ENCODE data around the gene ZNF511. TPM values are rescaled to one million over a fixed set of nuclear protein-coding genes. Genes with fewer than 3 reads are reported as not detected.

The ZNF511 gene
- total RNA-seq, 1 donor from 2014 or later = 51.9 TPM

DNA sequence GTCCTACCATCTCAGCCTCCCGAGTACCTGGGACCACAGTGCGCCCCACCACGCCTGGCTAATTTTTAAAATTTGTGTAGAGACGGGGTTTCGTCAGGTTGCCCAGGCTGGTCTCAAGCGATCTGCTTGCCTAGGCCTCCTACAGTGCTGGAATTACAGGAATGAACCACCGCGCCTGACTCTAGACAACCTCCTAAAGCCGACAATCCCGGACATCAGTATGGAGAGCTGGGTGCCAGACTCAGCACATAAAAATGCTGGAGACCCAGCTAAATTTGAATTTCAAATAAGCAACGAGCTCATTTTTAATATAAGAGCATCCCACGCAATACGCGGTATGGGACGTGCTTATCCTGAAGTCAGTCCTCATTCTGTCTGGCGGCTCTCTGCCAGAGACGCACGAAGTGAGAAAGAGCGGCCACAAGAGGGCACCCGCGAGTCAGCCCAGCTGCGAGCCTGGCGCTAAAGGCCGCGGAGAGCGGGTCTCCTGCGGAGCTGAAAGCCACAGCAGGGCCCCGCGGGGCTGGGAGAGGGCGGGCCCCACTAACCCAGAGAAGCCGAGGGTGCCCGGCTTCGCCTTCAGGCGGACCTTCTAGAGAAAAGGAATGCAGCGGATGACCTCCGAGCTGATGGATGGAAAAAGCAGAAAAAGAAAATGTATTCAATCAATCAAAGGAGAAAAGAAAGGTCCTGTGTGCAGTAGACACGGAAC lies 20.9 kb downstream of the ZNF511 start:
- Mint-ChIP-seq H3K36me3 (no peaks in the 10 kb centered on the region), H3K27me3 (peaks cover 66% of the 10 kb centered on the region), H3K4me3 (peak overlapping the region; percentile 65), H3K27ac (peak overlapping the region; percentile 18), H3K4me1 (ENCODE audit: unreplicated experiment) (peaks cover 10% of the 10 kb centered on the region), H3K9me3 (peaks cover 5% of the 10 kb centered on the region)
- TF ChIP-seq, protein P1, sequence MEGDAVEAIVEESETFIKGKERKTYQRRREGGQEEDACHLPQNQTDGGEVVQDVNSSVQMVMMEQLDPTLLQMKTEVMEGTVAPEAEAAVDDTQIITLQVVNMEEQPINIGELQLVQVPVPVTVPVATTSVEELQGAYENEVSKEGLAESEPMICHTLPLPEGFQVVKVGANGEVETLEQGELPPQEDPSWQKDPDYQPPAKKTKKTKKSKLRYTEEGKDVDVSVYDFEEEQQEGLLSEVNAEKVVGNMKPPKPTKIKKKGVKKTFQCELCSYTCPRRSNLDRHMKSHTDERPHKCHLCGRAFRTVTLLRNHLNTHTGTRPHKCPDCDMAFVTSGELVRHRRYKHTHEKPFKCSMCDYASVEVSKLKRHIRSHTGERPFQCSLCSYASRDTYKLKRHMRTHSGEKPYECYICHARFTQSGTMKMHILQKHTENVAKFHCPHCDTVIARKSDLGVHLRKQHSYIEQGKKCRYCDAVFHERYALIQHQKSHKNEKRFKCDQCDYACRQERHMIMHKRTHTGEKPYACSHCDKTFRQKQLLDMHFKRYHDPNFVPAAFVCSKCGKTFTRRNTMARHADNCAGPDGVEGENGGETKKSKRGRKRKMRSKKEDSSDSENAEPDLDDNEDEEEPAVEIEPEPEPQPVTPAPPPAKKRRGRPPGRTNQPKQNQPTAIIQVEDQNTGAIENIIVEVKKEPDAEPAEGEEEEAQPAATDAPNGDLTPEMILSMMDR (conservative IDR thresholded peaks at IDR 0.05) = peak; percentile 99
- peak; percentile 92 for DNase-seq (ENCODE audit: extremely low spot score, unreplicated experiment)

DNA sequence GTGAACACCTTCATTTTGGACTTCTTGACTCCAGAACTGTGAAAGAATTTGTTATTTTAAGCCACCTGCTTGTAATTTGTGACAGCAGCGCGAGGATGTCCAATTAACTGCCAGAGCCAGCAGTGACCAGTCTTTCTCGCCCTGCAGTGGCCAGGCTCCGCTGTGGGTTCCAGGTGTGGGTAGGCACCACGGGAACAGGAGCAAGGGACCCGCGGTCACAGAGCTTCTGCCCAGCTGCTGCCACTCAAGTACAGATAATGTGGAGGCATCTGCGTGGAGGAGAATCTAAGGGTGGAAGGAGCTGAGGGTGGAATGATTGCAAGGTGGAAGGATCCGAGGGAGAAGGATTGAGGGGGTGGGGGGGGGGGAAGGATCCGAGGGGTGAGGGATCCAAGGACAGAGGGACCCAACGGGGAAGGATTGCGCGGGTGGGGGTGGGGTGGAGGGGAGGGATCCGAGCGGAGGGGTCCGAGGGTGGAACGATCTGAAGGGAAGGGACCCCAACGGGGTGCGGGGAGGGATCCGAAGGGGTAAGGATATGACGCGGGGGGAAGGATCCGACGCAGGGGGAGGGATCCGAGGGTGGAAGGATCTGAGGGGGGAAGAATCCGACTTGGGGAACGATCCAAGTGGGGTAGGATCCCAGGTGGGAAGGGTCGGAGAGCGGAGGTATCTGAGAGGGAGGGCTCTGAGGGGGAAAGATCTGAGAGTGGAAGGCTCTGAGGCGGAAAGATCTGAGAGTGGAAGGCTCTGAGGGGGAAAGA lies 24.4 kb downstream of the ZNF511 start:
- H3K9me3 Mint-ChIP-seq = peaks cover 5% of the 10 kb centered on the region
- H3K4me3 Mint-ChIP-seq = no peak overlapping the region
- H3K4me1 Mint-ChIP-seq (ENCODE audit: unreplicated experiment) = peaks cover 6% of the 10 kb centered on the region

DNA sequence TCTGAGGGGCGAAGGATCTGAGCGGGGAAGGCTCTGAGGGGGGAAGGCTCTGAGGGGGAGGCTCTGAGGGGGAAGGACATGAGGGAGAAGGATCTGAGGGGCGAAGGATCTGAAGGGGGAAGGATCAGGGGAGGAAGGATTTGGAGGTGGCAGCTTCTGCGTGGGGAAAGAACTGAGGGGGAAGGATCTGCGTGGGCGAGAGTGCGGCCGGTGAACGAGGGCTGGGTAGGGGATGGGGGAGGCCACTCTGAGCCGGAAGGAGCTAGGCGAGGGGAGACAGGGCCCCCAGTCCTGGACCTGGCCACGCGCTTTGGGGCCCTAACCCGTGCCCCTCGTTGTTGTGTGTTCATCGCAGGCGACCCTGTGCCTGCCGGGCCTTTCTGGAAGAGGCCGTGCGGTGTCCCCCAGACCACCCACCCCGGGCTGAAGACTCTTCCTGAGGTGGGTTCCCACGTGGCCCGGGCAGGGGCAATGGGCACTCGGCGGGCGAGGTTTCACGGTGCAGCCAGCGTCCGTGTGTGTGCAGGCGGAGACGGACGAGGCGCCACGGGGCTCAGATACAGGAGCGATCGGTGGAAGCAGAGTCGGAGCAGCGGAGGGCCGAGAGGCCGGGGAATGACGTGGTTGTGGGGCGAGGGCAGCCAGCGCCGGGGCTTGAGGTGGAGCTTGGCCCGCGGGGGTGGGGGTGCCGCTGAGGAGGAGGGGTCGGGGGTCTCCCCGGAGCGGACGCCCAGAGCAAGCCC lies 26.0 kb downstream of the ZNF511 start:
- Mint-ChIP-seq H3K27ac (no peak overlapping the region), H3K27me3 (peaks cover 47% of the 10 kb centered on the region), H3K4me1 (ENCODE audit: unreplicated experiment) (peaks cover under 1% of the 10 kb centered on the region), H3K36me3 (no peaks in the 10 kb centered on the region), H3K4me3 (peak overlapping the region; percentile 80), H3K9me3 (peaks cover 5% of the 10 kb centered on the region)
- peak; percentile 73 for DNase-seq (ENCODE audit: extremely low spot score, unreplicated experiment)
- TF ChIP-seq, protein P1 (conservative IDR thresholded peaks at IDR 0.05) = no peak

More for the DNA sequence above, 24.4 kb downstream of the ZNF511 start:
- no peak overlapping the region for H3K27ac Mint-ChIP-seq
- TF ChIP-seq, protein P1 (conservative IDR thresholded peaks at IDR 0.05) = no peak
- DNase-seq (ENCODE audit: extremely low spot score, unreplicated experiment) = no peak
- no peaks in the 10 kb centered on the region for H3K36me3 Mint-ChIP-seq
- peaks cover 53% of the 10 kb centered on the region for H3K27me3 Mint-ChIP-seq

DNA sequence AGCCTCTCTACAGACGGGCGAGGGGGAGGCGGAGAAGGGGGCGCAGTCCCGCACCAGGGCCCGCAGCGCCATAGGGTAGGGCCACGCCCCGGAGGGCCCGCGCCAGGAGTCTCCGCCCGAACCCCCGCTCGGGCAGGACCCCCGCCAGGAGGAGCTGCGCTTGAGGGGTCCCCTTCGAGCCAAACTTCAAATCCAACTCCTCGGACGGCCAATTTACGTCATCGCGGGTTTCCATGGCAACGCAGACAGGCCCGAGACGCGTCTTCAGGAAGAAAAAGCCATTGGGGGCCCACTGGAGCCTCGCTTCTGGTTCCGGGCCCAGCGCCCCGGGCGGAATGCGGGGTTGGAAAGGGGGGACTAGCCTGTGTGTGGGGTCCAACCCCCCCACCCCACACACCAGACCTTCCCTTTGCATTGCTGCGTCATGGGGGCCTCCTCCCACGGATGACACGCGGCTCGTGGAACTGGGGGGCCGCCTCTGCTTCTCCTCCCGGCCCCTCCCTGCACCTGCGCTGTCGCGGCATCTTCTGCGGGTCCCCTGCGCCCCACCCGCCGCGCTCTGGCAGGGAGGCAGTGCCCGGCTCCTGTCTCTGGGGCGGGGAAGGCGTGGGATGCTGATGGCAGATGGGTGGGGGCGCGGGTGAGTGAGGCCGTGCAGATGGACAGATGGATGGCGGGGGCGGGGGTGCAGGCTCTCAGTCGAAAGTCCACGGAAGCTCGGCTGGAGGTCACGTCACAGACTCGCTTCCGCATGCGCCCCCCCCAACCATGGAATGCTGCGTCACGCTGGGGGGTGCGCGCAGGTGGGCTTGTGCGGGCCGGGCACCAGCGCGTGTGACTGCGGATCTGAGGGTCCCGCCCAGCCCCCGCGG lies 26.8 kb downstream of the ZNF511 start:
- Mint-ChIP-seq H3K27ac (no peak overlapping the region), H3K4me3 (peak overlapping the region; percentile 22), H3K27me3 (peaks cover 42% of the 10 kb centered on the region), H3K36me3 (no peaks in the 10 kb centered on the region), H3K4me1 (ENCODE audit: unreplicated experiment) (no peaks in the 10 kb centered on the region), H3K9me3 (peaks cover 5% of the 10 kb centered on the region)
- TF ChIP-seq, protein P1 (conservative IDR thresholded peaks at IDR 0.05) = no peak
- no peak for DNase-seq (ENCODE audit: extremely low spot score, unreplicated experiment)

DNA sequence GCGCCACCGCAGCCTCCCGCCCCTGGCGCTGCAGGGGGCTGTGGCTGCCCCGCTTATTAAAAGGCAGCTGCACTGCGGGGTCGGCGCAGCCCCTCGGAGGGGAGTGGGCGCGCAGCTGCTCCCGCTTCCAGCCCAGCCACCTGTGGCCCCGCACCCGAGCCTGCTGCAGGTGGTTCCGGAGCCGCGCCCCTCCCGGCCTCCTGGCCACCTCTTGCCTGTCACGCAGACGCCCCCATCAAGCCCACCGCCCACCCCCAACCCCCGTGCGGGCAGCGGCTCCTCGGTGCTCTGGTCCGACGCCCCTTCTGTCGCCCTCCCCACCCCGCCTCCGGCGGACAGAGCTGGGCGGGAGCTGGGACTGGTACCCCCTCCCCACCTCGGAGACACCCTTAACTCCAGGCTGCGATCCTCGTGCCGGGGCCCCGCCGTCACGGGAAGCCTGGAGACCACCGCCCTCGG lies 27.4 kb downstream of the ZNF511 start:
- peaks cover 5% of the 10 kb centered on the region for H3K9me3 Mint-ChIP-seq
- H3K36me3 Mint-ChIP-seq = no peaks in the 10 kb centered on the region
- TF ChIP-seq, protein P1 (conservative IDR thresholded peaks at IDR 0.05) = no peak
- H3K27ac Mint-ChIP-seq = no peak overlapping the region
- no peaks in the 10 kb centered on the region for H3K4me1 Mint-ChIP-seq (ENCODE audit: unreplicated experiment)
- no peak overlapping the region for H3K4me3 Mint-ChIP-seq
- DNase-seq (ENCODE audit: extremely low spot score, unreplicated experiment) = no peak
- H3K27me3 Mint-ChIP-seq = peaks cover 42% of the 10 kb centered on the region

All from type B pancreatic cell (in vitro differentiated cells).